SK-N-SH treated with all-trans-retinoic acid at 6 μM for 48 hours (cell line): Measurements from ENCODE around the gene QRSL1.
"Not testable (repeated sequence)": the region's sequence is repeated elsewhere in the genome, so short reads cannot be mapped to it uniquely, and the experiment has no call there.

Experiments
- ATAC-seq: fragments of 200-7000 bp; cut with Tn5 transposase; 3 replicates; pipeline ENCODE4 v1.9.1; 2020; ENCODE audit warnings: mild to moderate bottlenecking, moderate library complexity
- ARNTL ChIP-seq: fragments of 450-650 bp; formaldehyde crosslinking; IDR thresholded peaks from 2 replicates; pipeline ENCODE4 v1.5.0; 2020; ENCODE audit warnings: low read depth, mild to moderate bottlenecking, moderate library complexity, borderline replicate concordance
- CREB5 ChIP-seq: fragments of 250-450 bp; sonication (Bioruptor Pico); IDR thresholded peaks from 2 replicates; pipeline ENCODE4 v1.5.1; 2020; ENCODE audit warnings: low read depth, mild to moderate bottlenecking, moderate library complexity
- CSDC2 ChIP-seq: fragments of 250-450 bp; sonication (Bioruptor Pico); IDR thresholded peaks from 2 replicates; pipeline ENCODE4 v1.5.0; 2020; ENCODE audit warnings: mild to moderate bottlenecking, moderate library complexity
- CSRNP3 ChIP-seq: fragments of 250-450 bp; sonication (Bioruptor Pico); IDR thresholded peaks from 2 replicates; pipeline ENCODE4 v1.5.1; 2021; ENCODE audit warnings: mild to moderate bottlenecking, moderate library complexity
- ESRRG ChIP-seq: fragments of 250-450 bp; sonication (Bioruptor Pico); IDR thresholded peaks from 2 replicates; pipeline ENCODE4 v1.6.1; 2021; ENCODE audit warnings: mild to moderate bottlenecking
- GLIS3 ChIP-seq: fragments of 250-450 bp; sonication (Bioruptor Pico); IDR thresholded peaks from 2 replicates; pipeline ENCODE4 v1.5.0; 2020; ENCODE audit warnings: mild to moderate bottlenecking, moderate library complexity
- ISL1 ChIP-seq: fragments of 250-450 bp; sonication (Bioruptor Pico); IDR thresholded peaks from 2 replicates; pipeline ENCODE4 v2.1.2; 2022; ENCODE audit warnings: mild to moderate bottlenecking, moderate library complexity
- OSR1 ChIP-seq: fragments of 250-450 bp; sonication (Bioruptor Pico); IDR thresholded peaks from 2 replicates; pipeline ENCODE4 v1.8.0; 2022; ENCODE audit warnings: moderate library complexity, mild to moderate bottlenecking, inconsistent platforms
- PATZ1 ChIP-seq: fragments of 250-450 bp; sonication (Bioruptor Pico); IDR thresholded peaks from 2 replicates; pipeline ENCODE4 v1.8.0; 2020; ENCODE audit warnings: mild to moderate bottlenecking, moderate library complexity, borderline replicate concordance
- POU6F1 ChIP-seq: fragments of 250-450 bp; sonication (Bioruptor Pico); IDR thresholded peaks from 2 replicates; pipeline ENCODE4 v1.8.0; 2021; ENCODE audit warnings: low read depth, mild to moderate bottlenecking, moderate library complexity, borderline replicate concordance
- PPARA ChIP-seq: fragments of 250-450 bp; sonication (Bioruptor Pico); IDR thresholded peaks from 2 replicates; pipeline ENCODE4 v1.5.0; 2020; ENCODE audit warnings: mild to moderate bottlenecking, borderline replicate concordance
- RARB ChIP-seq: fragments of 250-450 bp; sonication (Bioruptor Pico); IDR thresholded peaks from 2 replicates; pipeline ENCODE4 v1.8.0; 2021; ENCODE audit warnings: mild to moderate bottlenecking, moderate library complexity
- SNAI2 ChIP-seq: fragments of 250-450 bp; sonication (Bioruptor Pico); IDR thresholded peaks from 2 replicates; pipeline ENCODE4 v1.5.0; 2020; ENCODE audit warnings: mild to moderate bottlenecking, moderate library complexity
- TCF4 ChIP-seq: fragments of 250-450 bp; sonication (Bioruptor Pico); IDR thresholded peaks from 2 replicates; pipeline ENCODE4 v1.8.0; 2021; ENCODE audit warnings: mild to moderate bottlenecking, moderate library complexity, borderline replicate concordance
- TOX ChIP-seq: fragments of 250-450 bp; sonication (Bioruptor Pico); IDR thresholded peaks from 2 replicates; pipeline ENCODE4 v1.8.0; 2021; ENCODE audit warnings: mild to moderate bottlenecking, moderate library complexity, borderline replicate concordance
- TSHZ2 ChIP-seq: fragments of 250-450 bp; sonication (Bioruptor Pico); IDR thresholded peaks from 2 replicates; pipeline ENCODE4 v1.5.0; 2020; ENCODE audit warnings: mild to moderate bottlenecking, moderate library complexity
- ZC3H10 ChIP-seq: fragments of 250-450 bp; sonication (Bioruptor Pico); IDR thresholded peaks from 2 replicates; pipeline ENCODE4 v1.5.1; 2021; ENCODE audit warnings: mild to moderate bottlenecking, moderate library complexity
- ZFP3 ChIP-seq: fragments of 250-450 bp; sonication (Bioruptor Pico); IDR thresholded peaks from 2 replicates; pipeline ENCODE4 v1.5.0; 2020; ENCODE audit warnings: mild to moderate bottlenecking, moderate library complexity
- ZFP30 ChIP-seq: fragments of 450-650 bp; formaldehyde crosslinking; IDR thresholded peaks from 2 replicates; pipeline ENCODE4 v1.5.0; 2022; ENCODE audit warnings: mild to moderate bottlenecking, moderate library complexity
- ZNF565 ChIP-seq: fragments of 450-650 bp; formaldehyde crosslinking; conservative IDR thresholded peaks from 2 replicates; pipeline ENCODE4 v1.5.0; 2020; ENCODE audit warnings: low read depth, mild to moderate bottlenecking, moderate library complexity
- ZNF70 ChIP-seq: fragments of 450-650 bp; formaldehyde crosslinking; IDR thresholded peaks from 2 replicates; pipeline ENCODE4 v1.5.0; 2020; ENCODE audit warnings: mild to moderate bottlenecking, moderate library complexity
- ZNF8 ChIP-seq: fragments of 450-650 bp; formaldehyde crosslinking; IDR thresholded peaks from 2 replicates; pipeline ENCODE4 v1.5.0; 2020; ENCODE audit warnings: mild to moderate bottlenecking, moderate library complexity

The QRSL1 gene

GRCh38 chr6:106694343-106694742 is 65.0 kb downstream of the QRSL1 start:
- no peak for TF ChIP-seq ZNF565 (CRISPR knock-in tag)
- no peak for TF ChIP-seq ARNTL (CRISPR knock-in tag)
- no peak for TF ChIP-seq ZNF70 (CRISPR knock-in tag)
- no peak for TF ChIP-seq ISL1 (CRISPR knock-in tag)
- no peak for TF ChIP-seq ESRRG
- no peak for TF ChIP-seq TOX (CRISPR knock-in tag)
- no peak for ATAC-seq

DNA sequence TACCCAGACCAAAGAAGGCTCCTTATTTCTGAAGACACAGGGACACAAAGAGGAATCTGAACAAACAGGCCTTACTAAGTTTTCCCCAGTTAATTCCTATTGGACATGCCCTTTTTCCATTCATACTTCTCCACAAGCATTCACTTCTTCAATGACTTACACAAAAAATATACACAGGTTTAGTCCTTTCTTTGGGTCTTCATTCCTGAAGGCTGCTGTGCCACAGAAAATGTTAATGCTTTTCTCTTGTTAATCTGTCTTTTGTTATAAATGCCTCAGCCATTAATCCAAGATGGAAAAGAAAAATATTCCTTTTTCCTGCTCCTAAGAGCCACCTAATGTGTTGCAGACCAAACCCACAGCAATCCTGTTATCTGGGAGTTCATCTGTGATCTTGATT is 71.2 kb downstream of the QRSL1 start:
- no peak for ATAC-seq
- TF ChIP-seq ZC3H10 (CRISPR knock-in tag), result no peak
- no peak for TF ChIP-seq ZNF8 (CRISPR knock-in tag)
- TF ChIP-seq OSR1, result no peak
- no peak for TF ChIP-seq ZNF70 (CRISPR knock-in tag)
- no peak for TF ChIP-seq ZFP30 (CRISPR knock-in tag)
- no peak for TF ChIP-seq CREB5 (CRISPR knock-in tag)
- TF ChIP-seq TCF4, result no peak
- TF ChIP-seq TSHZ2 (CRISPR knock-in tag), result no peak

GRCh38 chr6:106701201-106701600 is 71.8 kb downstream of the QRSL1 start:
- not testable (repeated sequence) for ATAC-seq

- TF ChIP-seq ZNF565 (CRISPR knock-in tag) (no peak), POU6F1 (CRISPR knock-in tag) (no peak), CSRNP3 (CRISPR knock-in tag) (no peak), PPARA (CRISPR knock-in tag) (no peak), SNAI2 (no peak), ZFP3 (CRISPR knock-in tag) (no peak), PATZ1 (no peak), ZFP30 (CRISPR knock-in tag) (no peak), TSHZ2 (CRISPR knock-in tag) (no peak), CSDC2 (CRISPR knock-in tag) (no peak), GLIS3 (CRISPR knock-in tag) (no peak), CREB5 (CRISPR knock-in tag) (no peak), ZNF70 (CRISPR knock-in tag) (no peak), ZC3H10 (CRISPR knock-in tag) (no peak), RARB (no peak), TOX (CRISPR knock-in tag) (no peak), OSR1 (no peak)
- no peak for ATAC-seq
These were observed 72.7 kb downstream of the QRSL1 start for GRCh38 chr6:106702046-106702445.
